Skeletal muscle tissue (tissue), 4 donors: ENCODE data around the gene C21orf58. TPM values are rescaled to one million over a fixed set of nuclear protein-coding genes. Genes with fewer than 3 reads are reported as not detected.

Experiments used
- H3K27ac ChIP-seq: one replicate; pipeline ENCODE4 v1.7.0; 2013; ENCODE audit warnings: mild to moderate bottlenecking, low read depth, low read length, inconsistent platforms
- H3K27me3 ChIP-seq, 3 donors: one replicate each; pipeline ENCODE4 v1.7.0; 2013; ENCODE audit warnings: low read length in 3 of 3; ENCODE audit not compliant: control insufficient read depth in 3 of 3, insufficient read depth in 3 of 3
- H3K36me3 ChIP-seq, 3 donors: one replicate each; pipeline ENCODE4 v1.7.0; 2013; ENCODE audit warnings: low read length in 3 of 3; ENCODE audit not compliant: control insufficient read depth in 3 of 3, insufficient read depth in 3 of 3
- H3K4me1 ChIP-seq, 3 donors: one replicate each; pipeline ENCODE4 v1.7.0; 2013; ENCODE audit warnings: low read length in 3 of 3, mild to moderate bottlenecking in 3 of 3; ENCODE audit not compliant: control insufficient read depth in 3 of 3, insufficient read depth in 3 of 3
- H3K4me3 ChIP-seq, 3 donors: one replicate each; pipeline ENCODE4 v1.7.0; 2013; ENCODE audit warnings: low read length in 3 of 3
- H3K9ac ChIP-seq, 3 donors: one replicate each; pipeline ENCODE4 v1.7.0; 2013; ENCODE audit warnings: low read length in 3 of 3, mild to moderate bottlenecking in 3 of 3, moderate library complexity in 2 of 3, low read depth in 1 of 3
- H3K9me3 ChIP-seq, 3 donors: one replicate each; pipeline ENCODE4 v1.7.0; 2013; ENCODE audit warnings: low read length in 3 of 3; ENCODE audit not compliant: control insufficient read depth in 3 of 3
- total RNA-seq: library from RNA; depleted of rRNA; stranded (reverse); fragments of >200 nt; gene quantifications from one replicate; pipeline ENCODE4 v1.2.3, GENCODE V29; 2014
- donor health status: Osteomylitis.

The C21orf58 gene
- total RNA-seq, 1 donor from 2014 or later: 3.1 TPM

GRCh38 chr21:46363698-46364097 lies 40.0 kb upstream of the C21orf58 start:
- Histone ChIP-seq H3K27me3 (no peaks in the 10 kb centered on the region), H3K4me3 (no peak overlapping the region), H3K9ac (no peak overlapping the region), H3K27ac (no peak overlapping the region), H3K9me3 (no peaks in the 10 kb centered on the region), H3K36me3 (peaks cover 58 to 70% (median 67%) of the 10 kb centered on the region in 3 donors), H3K4me1 (peaks cover 15 to 60% (median 25%) of the 10 kb centered on the region in 3 donors)

- Histone ChIP-seq H3K27ac (peak overlapping the region; percentile 28), H3K9ac (peak overlapping the region in 1 of 3 donors; percentile 55), H3K36me3 (peaks cover 58 to 71% (median 71%) of the 10 kb centered on the region in 3 donors), H3K27me3 (no peaks in the 10 kb centered on the region), H3K9me3 (no peaks in the 10 kb centered on the region), H3K4me3 (no peak overlapping the region), H3K4me1 (peaks cover 11 to 57% (median 25%) of the 10 kb centered on the region in 3 donors)
Observed at GRCh38 chr21:46362946-46363345, 39.3 kb upstream of the C21orf58 start.

GRCh38 chr21:46361935-46362334 lies 38.3 kb upstream of the C21orf58 start:
- H3K4me3 ChIP-seq: peak overlapping the region in 2 of 3 donors; percentile 7 to 11
- H3K27ac ChIP-seq: no peak overlapping the region
- H3K9ac ChIP-seq: peak overlapping the region in 2 of 3 donors; percentile 24 to 55
- H3K36me3 ChIP-seq: peaks cover 58 to 73% (median 72%) of the 10 kb centered on the region in 3 donors
- H3K9me3 ChIP-seq: no peaks in the 10 kb centered on the region
- no peaks in the 10 kb centered on the region for H3K27me3 ChIP-seq
- peaks cover 14 to 60% (median 35%) of the 10 kb centered on the region in 3 donors for H3K4me1 ChIP-seq

GRCh38 chr21:46361176-46361575 lies 37.5 kb upstream of the C21orf58 start:
- peaks cover 57 to 73% (median 72%) of the 10 kb centered on the region in 3 donors for H3K36me3 ChIP-seq
- H3K9me3 ChIP-seq: no peaks in the 10 kb centered on the region
- peaks cover 21 to 63% (median 42%) of the 10 kb centered on the region in 3 donors for H3K4me1 ChIP-seq
- no peak overlapping the region for H3K4me3 ChIP-seq
- H3K27me3 ChIP-seq: no peaks in the 10 kb centered on the region
- no peak overlapping the region for H3K27ac ChIP-seq
- H3K9ac ChIP-seq: no peak overlapping the region

- H3K27me3 ChIP-seq: no peaks in the 10 kb centered on the region
Observed at GRCh38 chr21:46357684-46358425, 34.2 kb upstream of the C21orf58 start.

GRCh38 chr21:46357335-46357604 lies 33.6 kb upstream of the C21orf58 start:
- Histone ChIP-seq H3K27ac (peak overlapping the region; percentile 92), H3K4me3 (no peak overlapping the region), H3K36me3 (peaks cover 62 to 79% (median 78%) of the 10 kb centered on the region in 3 donors)

More at GRCh38 chr21:46357684-46358425, 34.2 kb upstream of the C21orf58 start:
- Histone ChIP-seq H3K9me3 (no peaks in the 10 kb centered on the region), H3K4me1 (peaks cover 29 to 71% (median 66%) of the 10 kb centered on the region in 3 donors), H3K9ac (peak overlapping the region in 2 of 3 donors; percentile 45 to 74), H3K4me3 (no peak overlapping the region), H3K27ac (peak overlapping the region; percentile 92), H3K36me3 (peaks cover 58 to 79% (median 77%) of the 10 kb centered on the region in 3 donors)

GRCh38 chr21:46356494-46357334 lies 33.0 kb upstream of the C21orf58 start:
- Histone ChIP-seq H3K4me3 (peak overlapping the region in 2 of 3 donors; percentile 2), H3K36me3 (peaks cover 64 to 81% (median 78%) of the 10 kb centered on the region in 3 donors), H3K4me1 (peaks cover 27 to 73% (median 67%) of the 10 kb centered on the region in 3 donors), H3K27ac (peak overlapping the region; percentile 92), H3K27me3 (no peaks in the 10 kb centered on the region), H3K9ac (peak overlapping the region in 1 of 3 donors; percentile 74), H3K9me3 (no peaks in the 10 kb centered on the region)

More at GRCh38 chr21:46357335-46357604, 33.6 kb upstream of the C21orf58 start:
- Histone ChIP-seq H3K9ac (peak overlapping the region in 1 of 3 donors; percentile 74), H3K27me3 (no peaks in the 10 kb centered on the region), H3K4me1 (peaks cover 33 to 73% (median 67%) of the 10 kb centered on the region in 3 donors), H3K9me3 (no peaks in the 10 kb centered on the region)

GRCh38 chr21:46356005-46356338 lies 32.3 kb upstream of the C21orf58 start:
- Histone ChIP-seq H3K9me3 (no peaks in the 10 kb centered on the region), H3K9ac (peak overlapping the region in 2 of 3 donors; percentile 38 to 74), H3K36me3 (peaks cover 68 to 82% (median 80%) of the 10 kb centered on the region in 3 donors), H3K4me3 (no peak overlapping the region), H3K27me3 (no peaks in the 10 kb centered on the region), H3K27ac (peak overlapping the region; percentile 92), H3K4me1 (peaks cover 28 to 74% (median 74%) of the 10 kb centered on the region in 3 donors)

GRCh38 chr21:46355161-46356004 lies 31.7 kb upstream of the C21orf58 start:
- no peak overlapping the region for H3K4me3 ChIP-seq

More at GRCh38 chr21:46355161-46356004, 31.7 kb upstream of the C21orf58 start:
- peak overlapping the region; percentile 92 for H3K27ac ChIP-seq
- H3K9me3 ChIP-seq: no peaks in the 10 kb centered on the region
- peaks cover 28 to 80% (median 79%) of the 10 kb centered on the region in 3 donors for H3K4me1 ChIP-seq
- no peaks in the 10 kb centered on the region for H3K27me3 ChIP-seq
- peak overlapping the region; percentile 20 to 74 (median 38) for H3K9ac ChIP-seq
- peaks cover 73 to 86% (median 85%) of the 10 kb centered on the region in 3 donors for H3K36me3 ChIP-seq
